Ishikawa (cell line): Measurements from ENCODE around the gene TSPEAR.

Source experiments
- CEBPB ChIP-seq: IDR thresholded peaks from 2 replicates; pipeline ENCODE4 v1.6.1; 2012
- CREB1 ChIP-seq: IDR thresholded peaks from 2 replicates; pipeline ENCODE4 v1.6.1; 2012; ENCODE audit warnings: low read depth
- EGR1 ChIP-seq: IDR thresholded peaks from 2 replicates; pipeline ENCODE4 v1.6.1; 2012
- EP300 ChIP-seq: IDR thresholded peaks from 2 replicates; pipeline ENCODE4 v1.6.1; 2012; ENCODE audit warnings: borderline replicate concordance
- FOXM1 ChIP-seq: IDR thresholded peaks from 2 replicates; pipeline ENCODE4 v1.6.1; 2012; ENCODE audit warnings: low read depth, borderline replicate concordance
- NFIC ChIP-seq: IDR thresholded peaks from 2 replicates; pipeline ENCODE4 v1.6.1; 2012
- RAD21 ChIP-seq: IDR thresholded peaks from 2 replicates; pipeline ENCODE4 v1.6.1; 2012; ENCODE audit warnings: low read depth
- TAF1 ChIP-seq: IDR thresholded peaks from 2 replicates; pipeline ENCODE4 v1.6.1; 2012; ENCODE audit warnings: low read depth, mild to moderate bottlenecking
- YY1 ChIP-seq: IDR thresholded peaks from 2 replicates; pipeline ENCODE4 v1.6.1; 2012; ENCODE audit warnings: low read depth
- ZBTB7A ChIP-seq: IDR thresholded peaks from 2 replicates; pipeline ENCODE4 v1.6.1; 2012; ENCODE audit warnings: low read depth
- TF ChIP-seq, protein P1 (sequence below): IDR thresholded peaks from 2 replicates; pipeline ENCODE4 v1.6.1; 2012
- TF ChIP-seq, protein P2 (sequence below): IDR thresholded peaks from 2 replicates; pipeline ENCODE4 v1.6.1; 2012; ENCODE audit warnings: low read depth, mild to moderate bottlenecking

DNA sequence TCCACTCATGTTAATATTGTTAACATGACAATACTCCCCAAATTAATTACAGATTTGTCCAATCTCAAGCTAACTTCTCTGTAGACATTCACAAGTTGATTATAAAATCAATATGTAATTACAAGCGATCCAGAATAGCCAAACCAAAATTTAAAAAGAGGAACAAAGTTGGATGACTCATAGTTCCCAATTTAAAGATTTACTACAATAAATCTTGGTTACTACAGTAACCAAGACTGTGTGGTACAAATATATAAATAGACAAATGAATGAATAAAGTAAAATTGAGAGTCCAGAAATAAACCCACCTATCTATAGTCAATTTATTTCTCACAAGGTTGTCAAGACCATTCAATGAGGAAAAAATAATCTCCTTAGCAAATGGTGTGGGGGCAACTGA is 145.0 kb downstream of the TSPEAR start:
- TF ChIP-seq RAD21 (no peak), EP300 (no peak), ZBTB7A (no peak), CREB1 (no peak), FOXM1 (no peak), TAF1 (no peak), NFIC (no peak), YY1 (no peak), CEBPB (no peak), EGR1 (no peak)
- TF ChIP-seq, protein P1, sequence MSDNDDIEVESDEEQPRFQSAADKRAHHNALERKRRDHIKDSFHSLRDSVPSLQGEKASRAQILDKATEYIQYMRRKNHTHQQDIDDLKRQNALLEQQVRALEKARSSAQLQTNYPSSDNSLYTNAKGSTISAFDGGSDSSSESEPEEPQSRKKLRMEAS: no peak
- TF ChIP-seq, protein P2, sequence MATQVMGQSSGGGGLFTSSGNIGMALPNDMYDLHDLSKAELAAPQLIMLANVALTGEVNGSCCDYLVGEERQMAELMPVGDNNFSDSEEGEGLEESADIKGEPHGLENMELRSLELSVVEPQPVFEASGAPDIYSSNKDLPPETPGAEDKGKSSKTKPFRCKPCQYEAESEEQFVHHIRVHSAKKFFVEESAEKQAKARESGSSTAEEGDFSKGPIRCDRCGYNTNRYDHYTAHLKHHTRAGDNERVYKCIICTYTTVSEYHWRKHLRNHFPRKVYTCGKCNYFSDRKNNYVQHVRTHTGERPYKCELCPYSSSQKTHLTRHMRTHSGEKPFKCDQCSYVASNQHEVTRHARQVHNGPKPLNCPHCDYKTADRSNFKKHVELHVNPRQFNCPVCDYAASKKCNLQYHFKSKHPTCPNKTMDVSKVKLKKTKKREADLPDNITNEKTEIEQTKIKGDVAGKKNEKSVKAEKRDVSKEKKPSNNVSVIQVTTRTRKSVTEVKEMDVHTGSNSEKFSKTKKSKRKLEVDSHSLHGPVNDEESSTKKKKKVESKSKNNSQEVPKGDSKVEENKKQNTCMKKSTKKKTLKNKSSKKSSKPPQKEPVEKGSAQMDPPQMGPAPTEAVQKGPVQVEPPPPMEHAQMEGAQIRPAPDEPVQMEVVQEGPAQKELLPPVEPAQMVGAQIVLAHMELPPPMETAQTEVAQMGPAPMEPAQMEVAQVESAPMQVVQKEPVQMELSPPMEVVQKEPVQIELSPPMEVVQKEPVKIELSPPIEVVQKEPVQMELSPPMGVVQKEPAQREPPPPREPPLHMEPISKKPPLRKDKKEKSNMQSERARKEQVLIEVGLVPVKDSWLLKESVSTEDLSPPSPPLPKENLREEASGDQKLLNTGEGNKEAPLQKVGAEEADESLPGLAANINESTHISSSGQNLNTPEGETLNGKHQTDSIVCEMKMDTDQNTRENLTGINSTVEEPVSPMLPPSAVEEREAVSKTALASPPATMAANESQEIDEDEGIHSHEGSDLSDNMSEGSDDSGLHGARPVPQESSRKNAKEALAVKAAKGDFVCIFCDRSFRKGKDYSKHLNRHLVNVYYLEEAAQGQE: no peak
